ENCODE measurements around the gene MEAK7.

DNA sequence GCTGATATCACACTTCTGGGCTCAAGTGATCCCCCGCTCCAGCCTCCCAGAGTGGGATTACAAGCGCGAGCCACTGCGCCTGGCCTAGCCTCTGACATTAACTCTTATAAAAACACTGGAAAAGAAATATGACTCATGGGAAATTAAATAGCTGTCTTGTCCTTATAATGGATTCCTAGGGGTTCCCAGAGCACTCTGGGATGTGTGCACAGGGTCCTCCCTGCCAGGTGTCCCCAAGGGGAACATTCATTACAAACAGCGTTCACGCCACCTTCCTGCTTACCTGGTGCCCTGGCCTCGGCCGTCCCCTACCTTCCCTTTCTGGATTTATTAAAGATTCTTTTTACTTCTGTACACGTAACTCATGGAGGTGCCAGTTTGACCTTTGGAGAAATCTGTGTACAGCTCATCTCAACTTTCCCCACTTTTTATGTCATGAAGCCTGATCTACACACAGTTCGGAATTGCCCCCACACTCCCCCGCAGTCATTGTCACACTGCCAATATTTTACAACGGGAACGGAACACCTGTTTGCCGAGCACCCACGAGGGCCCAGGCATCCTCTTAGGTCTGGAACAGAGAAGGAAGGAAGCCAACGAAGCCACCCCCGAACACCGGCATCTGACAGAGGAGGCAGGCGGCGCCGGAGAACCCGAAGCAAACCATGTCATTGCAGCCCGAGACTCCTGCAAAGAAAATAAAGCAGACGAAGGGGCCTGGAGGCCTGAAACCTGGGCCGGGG lies 39.7 kb upstream of the MEAK7 start:
- TF ChIP-seq, protein P1, sequence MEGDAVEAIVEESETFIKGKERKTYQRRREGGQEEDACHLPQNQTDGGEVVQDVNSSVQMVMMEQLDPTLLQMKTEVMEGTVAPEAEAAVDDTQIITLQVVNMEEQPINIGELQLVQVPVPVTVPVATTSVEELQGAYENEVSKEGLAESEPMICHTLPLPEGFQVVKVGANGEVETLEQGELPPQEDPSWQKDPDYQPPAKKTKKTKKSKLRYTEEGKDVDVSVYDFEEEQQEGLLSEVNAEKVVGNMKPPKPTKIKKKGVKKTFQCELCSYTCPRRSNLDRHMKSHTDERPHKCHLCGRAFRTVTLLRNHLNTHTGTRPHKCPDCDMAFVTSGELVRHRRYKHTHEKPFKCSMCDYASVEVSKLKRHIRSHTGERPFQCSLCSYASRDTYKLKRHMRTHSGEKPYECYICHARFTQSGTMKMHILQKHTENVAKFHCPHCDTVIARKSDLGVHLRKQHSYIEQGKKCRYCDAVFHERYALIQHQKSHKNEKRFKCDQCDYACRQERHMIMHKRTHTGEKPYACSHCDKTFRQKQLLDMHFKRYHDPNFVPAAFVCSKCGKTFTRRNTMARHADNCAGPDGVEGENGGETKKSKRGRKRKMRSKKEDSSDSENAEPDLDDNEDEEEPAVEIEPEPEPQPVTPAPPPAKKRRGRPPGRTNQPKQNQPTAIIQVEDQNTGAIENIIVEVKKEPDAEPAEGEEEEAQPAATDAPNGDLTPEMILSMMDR (IDR thresholded peaks at IDR 0.05; ENCODE audit: low read depth, low read length), result no peak
- TF ChIP-seq POLR2A (IDR thresholded peaks at IDR 0.05; ENCODE audit: extremely low read depth, insufficient read length), result no peak

Data from NB4 (cell line).